ENCODE data around the gene ORAI3. TPM values are rescaled to one million over a fixed set of nuclear protein-coding genes. Genes with fewer than 3 reads are reported as not detected.

Gene ORAI3
- polyA plus RNA-seq, 1 donor = 9.9 TPM

- no peak for DNase-seq (ENCODE audit: low read depth)
Observed at GRCh38 chr16:30990105-30990504, 41.2 kb downstream of the ORAI3 start.

GRCh38 chr16:30991052-30991451, 42.2 kb downstream of the ORAI3 start:
- no peak for DNase-seq (ENCODE audit: low read depth)

- DNase-seq (ENCODE audit: low read depth) = no peak
Observed at GRCh38 chr16:30992276-30992780, 43.5 kb downstream of the ORAI3 start.

- no peak for DNase-seq (ENCODE audit: low read depth)
Observed at GRCh38 chr16:30992931-30993816, 44.3 kb downstream of the ORAI3 start.

GRCh38 chr16:30995927-30996323, 47.1 kb downstream of the ORAI3 start:
- DNase-seq (ENCODE audit: low read depth) = no peak

GRCh38 chr16:30996324-30996984, 47.6 kb downstream of the ORAI3 start:
- DNase-seq (ENCODE audit: low read depth) = no peak

- DNase-seq (ENCODE audit: low read depth) = no peak
Observed at GRCh38 chr16:30996985-30997724, 48.3 kb downstream of the ORAI3 start.

GRCh38 chr16:30997725-30998711, 49.1 kb downstream of the ORAI3 start:
- DNase-seq (ENCODE audit: low read depth) = no peak

- no peak for DNase-seq (ENCODE audit: low read depth)
Observed at GRCh38 chr16:30998852-30999761, 50.2 kb downstream of the ORAI3 start.

GRCh38 chr16:31000671-31001382, 52.0 kb downstream of the ORAI3 start:
- DNase-seq (ENCODE audit: low read depth) = no peak

GRCh38 chr16:31001507-31002249, 52.8 kb downstream of the ORAI3 start:
- no peak for DNase-seq (ENCODE audit: low read depth)

- no peak for DNase-seq (ENCODE audit: low read depth)
Observed at GRCh38 chr16:31002250-31002700, 53.4 kb downstream of the ORAI3 start.

- DNase-seq (ENCODE audit: low read depth) = no peak
Observed at GRCh38 chr16:31002862-31003341, 54.0 kb downstream of the ORAI3 start.

- DNase-seq (ENCODE audit: low read depth) = no peak
Observed at GRCh38 chr16:31003744-31004143, 54.9 kb downstream of the ORAI3 start.

All from forelimb muscle (tissue), 1 donor.